Tibial artery (tissue), 4 donors: ENCODE results near the gene TAGLN2.
A peak's percentile ranks its signal among the peaks of the same experiment; 100 is the strongest.
"Not testable (repeated sequence)": the region's sequence is repeated elsewhere in the genome, so short reads cannot be mapped to it uniquely, and the experiment has no call there.

Experiments
- DNase-seq, 2 donors: peaks; one replicate each; pipeline ENCODE4 v3.0.0-alpha.2; 2019
- H3K27ac ChIP-seq, 2 donors: fragments of 200-600 bp; sonication (generic) in 1 of 2; 1 replicate in 1 of 2; 2 replicates in 1 of 2; pipeline ENCODE4 v1.5.1; 2018 to 2019; ENCODE audit warnings: mild to moderate bottlenecking in 1 of 2
- H3K27me3 ChIP-seq, 2 donors: fragments of 200-600 bp; sonication (generic) in 1 of 2; one replicate each; pipeline versions ENCODE4 v1.5.1 to v1.6.0; 2016 to 2019
- H3K36me3 ChIP-seq, 3 donors: fragments of 200-600 bp; sonication (generic) in 2 of 3; one replicate each; pipeline ENCODE4 v1.5.1; 2016 to 2019; ENCODE audit warnings: mild to moderate bottlenecking in 2 of 3
- H3K4me1 ChIP-seq, 4 donors: fragments of 200-600 bp; sonication (generic) in 2 of 4; 1 replicate in 3 of 4; 2 replicates in 1 of 4; pipeline ENCODE4 v1.5.1; 2016 to 2019
- H3K4me3 ChIP-seq, 2 donors: fragments of 200-600 bp; sonication (generic) in 1 of 2; 1 replicate in 1 of 2; 2 replicates in 1 of 2; pipeline ENCODE4 v1.5.1; 2018 to 2019; ENCODE audit warnings: mild to moderate bottlenecking in 2 of 2
- H3K9me3 ChIP-seq, 3 donors: fragments of 200-600 bp; sonication (generic) in 1 of 3; one replicate each; pipeline ENCODE4 v1.5.1; 2016 to 2019
- intact Hi-C: fragments of 100-400 bp; cut with DNase I; formaldehyde crosslinking; loops from one replicate; pipeline ENCODE4 v1.15.0; 2023; ENCODE audit warnings: low total_unique reads
- TF ChIP-seq, protein P1 (sequence below), 2 experiments: fragments of 200-600 bp in 1 of 2; fragments of 450-650 bp in 1 of 2; IDR thresholded peaks; one replicate each; pipeline ENCODE4 v1.5.1; 2017 to 2019; ENCODE audit warnings: antibody characterized with exemption in 2 of 2, mild to moderate bottlenecking in 1 of 2, moderate library complexity in 1 of 2

TAGLN2 gene

DNA sequence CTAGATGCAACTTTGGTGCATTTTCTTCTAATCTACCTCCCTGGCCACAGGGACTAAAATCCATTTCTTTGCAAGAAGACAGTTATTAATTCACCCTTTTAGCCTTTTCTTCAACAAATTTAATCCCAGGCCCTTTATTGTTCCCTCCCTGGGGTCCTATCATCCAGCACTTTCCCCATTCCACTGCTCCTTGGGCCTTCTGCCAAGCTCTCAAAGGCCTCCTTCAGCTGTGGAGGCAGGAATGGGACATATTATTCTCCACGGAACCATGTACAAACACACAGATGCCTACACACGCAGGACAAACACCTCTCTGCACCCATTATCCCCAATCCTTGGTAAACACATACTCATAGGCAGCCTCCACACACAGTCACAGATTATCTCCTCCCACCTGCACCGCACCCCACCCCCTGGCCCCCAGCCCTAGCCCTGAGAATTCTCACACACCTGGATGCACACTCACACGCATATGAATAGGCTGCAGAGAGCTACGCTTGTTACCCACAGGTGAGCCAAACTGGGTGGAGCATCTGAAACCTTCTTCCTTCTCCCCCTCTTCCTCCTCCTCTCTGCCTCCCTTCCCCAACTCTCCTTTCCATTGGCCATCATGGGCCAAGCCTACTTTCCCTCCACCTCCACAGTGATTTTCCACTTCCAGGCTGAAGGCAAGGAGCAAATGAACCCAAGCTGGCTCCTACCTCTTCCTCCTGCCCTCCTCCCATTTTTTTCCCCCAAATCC, 11.7 kb downstream of the TAGLN2 start:
- H3K27me3 ChIP-seq, result no peaks in the 10 kb centered on the region
- DNase-seq, result no peak
- H3K4me3 ChIP-seq, result no peak overlapping the region
- TF ChIP-seq, protein P1, sequence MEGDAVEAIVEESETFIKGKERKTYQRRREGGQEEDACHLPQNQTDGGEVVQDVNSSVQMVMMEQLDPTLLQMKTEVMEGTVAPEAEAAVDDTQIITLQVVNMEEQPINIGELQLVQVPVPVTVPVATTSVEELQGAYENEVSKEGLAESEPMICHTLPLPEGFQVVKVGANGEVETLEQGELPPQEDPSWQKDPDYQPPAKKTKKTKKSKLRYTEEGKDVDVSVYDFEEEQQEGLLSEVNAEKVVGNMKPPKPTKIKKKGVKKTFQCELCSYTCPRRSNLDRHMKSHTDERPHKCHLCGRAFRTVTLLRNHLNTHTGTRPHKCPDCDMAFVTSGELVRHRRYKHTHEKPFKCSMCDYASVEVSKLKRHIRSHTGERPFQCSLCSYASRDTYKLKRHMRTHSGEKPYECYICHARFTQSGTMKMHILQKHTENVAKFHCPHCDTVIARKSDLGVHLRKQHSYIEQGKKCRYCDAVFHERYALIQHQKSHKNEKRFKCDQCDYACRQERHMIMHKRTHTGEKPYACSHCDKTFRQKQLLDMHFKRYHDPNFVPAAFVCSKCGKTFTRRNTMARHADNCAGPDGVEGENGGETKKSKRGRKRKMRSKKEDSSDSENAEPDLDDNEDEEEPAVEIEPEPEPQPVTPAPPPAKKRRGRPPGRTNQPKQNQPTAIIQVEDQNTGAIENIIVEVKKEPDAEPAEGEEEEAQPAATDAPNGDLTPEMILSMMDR (IDR thresholded peaks at IDR 0.05), result no peak
- H3K36me3 ChIP-seq, result peaks cover 6 to 14% (median 11%) of the 10 kb centered on the region in 3 donors
- no peak overlapping the region for H3K27ac ChIP-seq
- peaks cover 0 to 45% (median 30%) of the 10 kb centered on the region in 4 donors for H3K4me1 ChIP-seq
- no peaks in the 10 kb centered on the region for H3K9me3 ChIP-seq
- intact Hi-C loops, result no loop called here

- intact Hi-C loops, result no loop called here
- Histone ChIP-seq H3K27ac (peak overlapping the region; percentile 4 to 69), H3K4me1 (peaks cover 0 to 30% (median 17%) of the 10 kb centered on the region in 4 donors), H3K27me3 (no peaks in the 10 kb centered on the region), H3K36me3 (no peaks in the 10 kb centered on the region), H3K4me3 (no peak overlapping the region), H3K9me3 (no peaks in the 10 kb centered on the region)
- no peak for DNase-seq
- TF ChIP-seq, protein P1 (IDR thresholded peaks at IDR 0.05), result no peak
Observed at GRCh38 chr1:159911326-159912070, 13.8 kb downstream of the TAGLN2 start.

GRCh38 chr1:159908031-159908940, 17.0 kb downstream of the TAGLN2 start:
- Histone ChIP-seq H3K36me3 (no peaks in the 10 kb centered on the region), H3K27me3 (no peaks in the 10 kb centered on the region), H3K4me1 (peaks cover 0 to 14% (median 7%) of the 10 kb centered on the region in 4 donors), H3K27ac (no peak overlapping the region), H3K4me3 (no peak overlapping the region), H3K9me3 (no peaks in the 10 kb centered on the region)
- TF ChIP-seq, protein P1 (IDR thresholded peaks at IDR 0.05), result no peak
- intact Hi-C loops, result no loop called here
- no peak for DNase-seq

- Histone ChIP-seq H3K4me3 (no peak overlapping the region), H3K4me1 (peaks cover 0 to 14% (median 7%) of the 10 kb centered on the region in 4 donors), H3K36me3 (no peaks in the 10 kb centered on the region), H3K27ac (no peak overlapping the region), H3K27me3 (no peaks in the 10 kb centered on the region), H3K9me3 (no peaks in the 10 kb centered on the region)
- TF ChIP-seq, protein P1 (IDR thresholded peaks at IDR 0.05), result no peak
- intact Hi-C loops, result no loop called here
- no peak for DNase-seq
Observed at GRCh38 chr1:159906960-159907359, 18.3 kb downstream of the TAGLN2 start.

GRCh38 chr1:159904036-159904435, 21.3 kb downstream of the TAGLN2 start:
- H3K36me3 ChIP-seq, H3K27me3 ChIP-seq, H3K27ac ChIP-seq, H3K4me3 ChIP-seq, H3K9me3 ChIP-seq, intact Hi-C loops, DNase-seq: not testable (repeated sequence)
- H3K4me1 ChIP-seq, result peaks cover 0 to 22% (median 19%) of the 10 kb centered on the region in 4 donors
